Mammary epithelial cell (primary cell): ENCODE measurements around the gene MOB2.

ENCODE experiments used
- CTCF ChIP-seq, 2 donors: IDR thresholded peaks in 1 of 2; conservative IDR thresholded peaks in 1 of 2; 2 replicates each; pipeline ENCODE4 v1.5.1; 2011 to 2012; ENCODE audit warnings: inconsistent platforms in 2 of 2, low read length in 2 of 2, mild to moderate bottlenecking in 2 of 2, control low read depth in 1 of 2, low read depth in 1 of 2; ENCODE audit not compliant: insufficient read depth in 1 of 2; ENCODE audit errors: extremely low read depth in 1 of 2
- EZH2 ChIP-seq: IDR thresholded peaks from 2 replicates; pipeline ENCODE4 v1.6.1; 2012; ENCODE audit warnings: low read length, inconsistent platforms, borderline replicate concordance

- TF ChIP-seq CTCF (conservative IDR thresholded peaks at IDR 0.05 in 1 of 2, IDR thresholded peaks at IDR 0.05 in 1 of 2; ENCODE audit: extremely low read depth in 1 of 2, insufficient read depth in 1 of 2, low read depth in 1 of 2, low read length in 2 of 2) (no peak), EZH2 (no peak)
Measured at GRCh38 chr11:1421291-1421690, 65.3 kb downstream of the MOB2 start.
